Measurements from ENCODE around the gene HOXA6.

HOXA6 gene

GRCh38 chr7:27128034-27128433, 19.5 kb downstream of the HOXA6 start:
- H3K27me3 ChIP-seq, result peaks cover 63% of the 10 kb centered on the region
- H3K27ac ChIP-seq, result no peak overlapping the region
- TF ChIP-seq, protein P1, sequence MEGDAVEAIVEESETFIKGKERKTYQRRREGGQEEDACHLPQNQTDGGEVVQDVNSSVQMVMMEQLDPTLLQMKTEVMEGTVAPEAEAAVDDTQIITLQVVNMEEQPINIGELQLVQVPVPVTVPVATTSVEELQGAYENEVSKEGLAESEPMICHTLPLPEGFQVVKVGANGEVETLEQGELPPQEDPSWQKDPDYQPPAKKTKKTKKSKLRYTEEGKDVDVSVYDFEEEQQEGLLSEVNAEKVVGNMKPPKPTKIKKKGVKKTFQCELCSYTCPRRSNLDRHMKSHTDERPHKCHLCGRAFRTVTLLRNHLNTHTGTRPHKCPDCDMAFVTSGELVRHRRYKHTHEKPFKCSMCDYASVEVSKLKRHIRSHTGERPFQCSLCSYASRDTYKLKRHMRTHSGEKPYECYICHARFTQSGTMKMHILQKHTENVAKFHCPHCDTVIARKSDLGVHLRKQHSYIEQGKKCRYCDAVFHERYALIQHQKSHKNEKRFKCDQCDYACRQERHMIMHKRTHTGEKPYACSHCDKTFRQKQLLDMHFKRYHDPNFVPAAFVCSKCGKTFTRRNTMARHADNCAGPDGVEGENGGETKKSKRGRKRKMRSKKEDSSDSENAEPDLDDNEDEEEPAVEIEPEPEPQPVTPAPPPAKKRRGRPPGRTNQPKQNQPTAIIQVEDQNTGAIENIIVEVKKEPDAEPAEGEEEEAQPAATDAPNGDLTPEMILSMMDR (IDR thresholded peaks at IDR 0.05), result no peak
- H3K36me3 ChIP-seq, result no peaks in the 10 kb centered on the region
- H3K4me1 ChIP-seq (ENCODE audit: control insufficient read depth in 1 of 2, insufficient read depth in 1 of 2, low read depth in 1 of 2, low read length in 1 of 2), result peaks cover 5 to 11% of the 10 kb centered on the region in 2 experiments
- H3K9me3 ChIP-seq, result no peaks in the 10 kb centered on the region
- H3K4me3 ChIP-seq (ENCODE audit: low read depth in 1 of 2, low read length in 1 of 2), result no peak overlapping the region

- H3K4me1 ChIP-seq (ENCODE audit: control insufficient read depth in 1 of 2, insufficient read depth in 1 of 2, low read depth in 1 of 2, low read length in 1 of 2), result peaks cover 5 to 17% of the 10 kb centered on the region in 2 experiments
- no peaks in the 10 kb centered on the region for H3K36me3 ChIP-seq
- H3K27ac ChIP-seq, result no peak overlapping the region
- TF ChIP-seq, protein P1 (IDR thresholded peaks at IDR 0.05), result no peak
- peaks cover 53% of the 10 kb centered on the region for H3K27me3 ChIP-seq
- H3K4me3 ChIP-seq (ENCODE audit: low read depth in 1 of 2, low read length in 1 of 2), result no peak overlapping the region
- H3K9me3 ChIP-seq, result no peaks in the 10 kb centered on the region
Measured at GRCh38 chr7:27126596-27127327, 20.8 kb downstream of the HOXA6 start.

DNA sequence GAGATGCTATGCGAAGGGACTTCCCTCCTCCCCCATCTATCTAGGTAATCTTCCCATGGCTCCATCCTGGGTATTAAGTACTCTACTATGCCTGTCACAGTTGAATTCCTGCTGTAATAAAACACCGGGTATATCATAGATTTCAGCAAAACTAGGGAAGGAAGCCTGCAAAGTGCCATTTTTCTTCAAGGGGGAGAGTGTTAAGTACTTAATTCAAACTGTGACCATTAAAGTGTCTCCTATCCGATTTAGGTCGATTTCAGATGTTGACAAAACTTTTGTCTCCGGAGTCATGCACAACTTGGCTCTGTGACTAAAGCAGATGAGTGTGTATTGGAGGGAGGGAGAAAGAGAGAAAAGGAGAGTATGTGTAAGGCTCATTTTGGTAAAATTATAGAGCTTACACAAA, 21.6 kb downstream of the HOXA6 start:
- TF ChIP-seq, protein P1 (IDR thresholded peaks at IDR 0.05), result no peak
- Histone ChIP-seq H3K27ac (no peak overlapping the region), H3K4me3 (ENCODE audit: low read depth in 1 of 2, low read length in 1 of 2) (no peak overlapping the region), H3K27me3 (peaks cover 48% of the 10 kb centered on the region), H3K4me1 (ENCODE audit: control insufficient read depth in 1 of 2, insufficient read depth in 1 of 2, low read depth in 1 of 2, low read length in 1 of 2) (peaks cover 0 to 12% of the 10 kb centered on the region in 2 experiments), H3K9me3 (no peaks in the 10 kb centered on the region), H3K36me3 (no peaks in the 10 kb centered on the region)

- H3K27ac ChIP-seq, result no peak overlapping the region
- H3K36me3 ChIP-seq, result no peaks in the 10 kb centered on the region
- H3K4me3 ChIP-seq (ENCODE audit: low read depth in 1 of 2, low read length in 1 of 2), result no peak overlapping the region
- H3K27me3 ChIP-seq, result peaks cover 45% of the 10 kb centered on the region
- peaks cover 0 to 11% of the 10 kb centered on the region in 2 experiments for H3K4me1 ChIP-seq (ENCODE audit: control insufficient read depth in 1 of 2, insufficient read depth in 1 of 2, low read depth in 1 of 2, low read length in 1 of 2)
- no peaks in the 10 kb centered on the region for H3K9me3 ChIP-seq
- TF ChIP-seq, protein P1 (IDR thresholded peaks at IDR 0.05), result no peak
Measured at GRCh38 chr7:27124902-27125689, 22.5 kb downstream of the HOXA6 start.

DNA sequence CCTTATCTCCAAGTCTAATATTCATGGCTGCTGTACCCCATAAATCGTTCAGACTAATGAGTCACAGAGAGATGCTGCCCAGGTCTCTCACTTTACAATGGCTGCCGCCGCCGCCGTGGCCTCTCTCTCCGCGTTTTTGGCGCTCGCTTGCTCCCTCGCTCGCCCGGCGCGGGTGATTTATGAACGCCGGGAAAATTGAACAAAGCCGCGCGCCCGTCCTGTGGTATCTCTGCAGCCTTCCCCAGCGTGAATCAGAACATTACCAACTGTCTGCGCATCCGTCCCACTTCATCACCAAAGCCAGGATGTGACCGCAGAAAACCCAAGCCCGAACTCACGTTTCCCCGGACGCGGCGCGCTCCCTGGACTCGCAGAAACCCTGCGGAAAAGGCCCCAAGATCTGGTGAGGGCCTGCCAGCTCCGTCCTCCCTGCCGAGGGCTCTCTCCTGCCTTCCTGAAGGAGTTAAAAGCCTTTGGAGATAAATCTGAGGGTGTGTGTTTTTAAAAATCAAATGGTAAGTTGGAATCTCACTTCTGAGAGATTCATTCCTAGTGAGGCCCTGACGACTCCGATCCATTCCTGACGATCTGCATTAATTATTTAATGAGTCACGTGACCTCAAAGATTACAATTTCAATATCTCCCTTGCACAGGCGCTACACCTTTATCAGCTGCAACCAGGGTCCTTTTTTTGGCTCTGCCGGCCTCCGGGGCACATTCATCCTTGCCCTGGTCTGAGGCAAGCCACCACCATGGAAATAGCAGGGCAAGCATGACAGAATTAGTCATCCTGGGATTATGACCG, 23.3 kb downstream of the HOXA6 start:
- peaks cover 0 to 11% of the 10 kb centered on the region in 2 experiments for H3K4me1 ChIP-seq (ENCODE audit: control insufficient read depth in 1 of 2, insufficient read depth in 1 of 2, low read depth in 1 of 2, low read length in 1 of 2)
- H3K27me3 ChIP-seq, result peaks cover 42% of the 10 kb centered on the region
- TF ChIP-seq, protein P1 (IDR thresholded peaks at IDR 0.05), result no peak
- no peaks in the 10 kb centered on the region for H3K9me3 ChIP-seq
- H3K36me3 ChIP-seq, result no peaks in the 10 kb centered on the region
- H3K4me3 ChIP-seq (ENCODE audit: low read depth in 1 of 2, low read length in 1 of 2), result no peak overlapping the region
- H3K27ac ChIP-seq, result no peak overlapping the region
